Loucy (cell line): ENCODE results near the gene MRM2.

ENCODE experiments used
- H2AFZ ChIP-seq: fragments of 200-600 bp; sonication (generic); 2 replicates; pipeline ENCODE4 v1.6.0; 2016; ENCODE audit warnings: antibody characterized with exemption, mild to moderate bottlenecking, low read length, moderate library complexity
- H3F3A ChIP-seq: fragments of 200-600 bp; 2 replicates; pipeline ENCODE4 v1.6.0; 2016; ENCODE audit warnings: antibody characterized with exemption, low read depth, mild to moderate bottlenecking
- H3K27me3 ChIP-seq: fragments of 200-600 bp; sonication (generic); 2 replicates; pipeline ENCODE4 v1.6.1; 2014; ENCODE audit warnings: low read length, mild to moderate bottlenecking; ENCODE audit not compliant: insufficient read depth, poor library complexity, severe bottlenecking
- H3K36me3 ChIP-seq: fragments of 200-600 bp; sonication (generic); 2 replicates; pipeline ENCODE4 v1.6.1; 2016; ENCODE audit warnings: low read length; ENCODE audit not compliant: insufficient read depth
- H3K4me1 ChIP-seq: fragments of 200-600 bp; sonication (generic); 2 replicates; pipeline ENCODE4 v1.5.1; 2014; ENCODE audit warnings: low read length, mild to moderate bottlenecking; ENCODE audit not compliant: insufficient read depth, poor library complexity, severe bottlenecking
- H3K4me2 ChIP-seq: fragments of 200-600 bp; sonication (generic); 2 replicates; pipeline ENCODE4 v1.6.0; 2014; ENCODE audit warnings: antibody characterized with exemption, low read length, low read depth, mild to moderate bottlenecking; ENCODE audit not compliant: poor library complexity, severe bottlenecking
- H3K4me3 ChIP-seq: fragments of 200-600 bp; sonication (generic); 2 replicates; pipeline ENCODE4 v1.5.1; 2014; ENCODE audit warnings: low read length, mild to moderate bottlenecking, mixed read lengths; ENCODE audit not compliant: poor library complexity, severe bottlenecking
- H3K79me2 ChIP-seq: fragments of 200-600 bp; sonication (generic); 2 replicates; pipeline ENCODE4 v1.6.1; 2014; ENCODE audit warnings: low read length; ENCODE audit not compliant: insufficient read depth
- H3K9ac ChIP-seq: fragments of 200-600 bp; sonication (generic); 2 replicates; pipeline ENCODE4 v1.6.0; 2014; ENCODE audit warnings: mild to moderate bottlenecking, low read depth, low read length, moderate library complexity; ENCODE audit not compliant: poor library complexity, severe bottlenecking
- H3K9me2 ChIP-seq: fragments of 200-600 bp; sonication (generic); replicated peaks from 2 replicates; pipeline ENCODE4 v1.6.1; 2016; ENCODE audit warnings: low read depth, low read length, mixed read lengths
- H3K9me3 ChIP-seq: fragments of 200-600 bp; sonication (generic); 2 replicates; pipeline ENCODE4 v1.6.1; 2014; ENCODE audit warnings: mild to moderate bottlenecking, antibody characterized with exemption, low read length, low read depth; ENCODE audit not compliant: insufficient read depth
- H4K20me1 ChIP-seq: fragments of 200-600 bp; sonication (generic); 2 replicates; pipeline ENCODE4 v1.6.0; 2014; ENCODE audit warnings: antibody characterized with exemption, low read length, mild to moderate bottlenecking; ENCODE audit not compliant: insufficient read depth, poor library complexity, severe bottlenecking
- CTCF ChIP-seq: fragments of 200-600 bp; sonication (generic); conservative IDR thresholded peaks from 2 replicates; pipeline ENCODE4 v1.5.1; 2014; ENCODE audit warnings: mild to moderate bottlenecking, antibody characterized with exemption, low read length
- EZH2phosphoT487 ChIP-seq: fragments of 200-600 bp; IDR thresholded peaks from 2 replicates; pipeline ENCODE4 v1.6.1; 2018; ENCODE audit warnings: antibody characterized with exemption, mild to moderate bottlenecking, moderate library complexity, borderline replicate concordance

MRM2 gene

GRCh38 chr7:2209961-2210323 lies 32.1 kb downstream of the MRM2 start:
- Histone ChIP-seq H3K36me3 (peaks cover 76% of the 10 kb centered on the region; the same call in 1 of the 2 replicates), H2AFZ (no peak overlapping the region), H3K4me2 (no peak overlapping the region), H4K20me1 (no peaks in the 10 kb centered on the region), H3K9ac (no peak overlapping the region), H3K4me1 (peaks cover 11% of the 10 kb centered on the region), H3K9me2 (no peaks in the 10 kb centered on the region), H3K9me3 (no peaks in the 10 kb centered on the region), H3K4me3 (no peak overlapping the region), H3K27me3 (no peaks in the 10 kb centered on the region), H3K79me2 (peaks cover 5% of the 10 kb centered on the region; the same call in 1 of the 2 replicates), H3F3A (no peaks in the 10 kb centered on the region)
- TF ChIP-seq CTCF: no peak
- no peak for TF ChIP-seq EZH2phosphoT487

- Histone ChIP-seq H3K9ac (no peak overlapping the region), H3K4me1 (peaks cover 9% of the 10 kb centered on the region), H3K4me2 (no peak overlapping the region), H3K4me3 (no peak overlapping the region), H3K36me3 (peaks cover 70% of the 10 kb centered on the region; the same call in 1 of the 2 replicates), H3K9me3 (no peaks in the 10 kb centered on the region), H3F3A (no peaks in the 10 kb centered on the region), H3K79me2 (peaks cover 5% of the 10 kb centered on the region; the same call in 1 of the 2 replicates), H2AFZ (no peak overlapping the region), H4K20me1 (no peaks in the 10 kb centered on the region), H3K27me3 (no peaks in the 10 kb centered on the region), H3K9me2 (no peaks in the 10 kb centered on the region)
- TF ChIP-seq EZH2phosphoT487: no peak
- peak; percentile 64 for TF ChIP-seq CTCF
Observed at GRCh38 chr7:2209146-2209960, 32.7 kb downstream of the MRM2 start.

DNA sequence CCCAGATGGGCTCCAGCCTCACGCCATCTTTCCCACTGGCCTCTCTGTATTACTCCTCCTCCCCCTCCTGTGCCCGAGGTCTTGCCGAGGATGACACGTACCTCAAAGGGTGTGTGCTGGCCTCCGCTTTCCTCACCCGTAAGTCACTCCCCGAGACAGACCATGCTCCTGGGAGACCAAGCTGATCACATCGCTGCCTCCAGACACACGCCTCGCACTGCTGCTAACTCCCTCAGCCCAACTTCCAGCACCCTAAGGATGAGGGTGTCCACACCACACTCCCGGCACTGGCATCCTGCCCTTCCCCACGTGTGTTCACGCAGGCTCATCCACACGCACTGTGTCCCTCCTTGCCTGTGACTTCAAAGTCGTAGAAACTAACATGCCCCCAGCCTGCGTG lies 33.3 kb downstream of the MRM2 start:
- no peak overlapping the region for H3K9ac ChIP-seq
- no peaks in the 10 kb centered on the region for H3K9me2 ChIP-seq
- peaks cover 5% of the 10 kb centered on the region; the same call in 1 of the 2 replicates for H3K79me2 ChIP-seq
- H3K9me3 ChIP-seq: no peaks in the 10 kb centered on the region
- H3K27me3 ChIP-seq: no peaks in the 10 kb centered on the region
- H3K4me3 ChIP-seq: no peak overlapping the region
- H3K36me3 ChIP-seq: peaks cover 64% of the 10 kb centered on the region; the same call in 1 of the 2 replicates
- no peaks in the 10 kb centered on the region for H4K20me1 ChIP-seq
- no peaks in the 10 kb centered on the region for H3F3A ChIP-seq
- H2AFZ ChIP-seq: no peak overlapping the region
- peaks cover 2% of the 10 kb centered on the region for H3K4me1 ChIP-seq
- TF ChIP-seq CTCF (no peak), EZH2phosphoT487 (no peak)
- no peak overlapping the region for H3K4me2 ChIP-seq
